Esophagus muscularis mucosa (tissue), 4 donors: ENCODE data around the gene SMG6.

ENCODE experiments used
- CTCF ChIP-seq, 3 experiments: fragments of 200-600 bp in 2 of 3; fragments of 450-650 bp in 1 of 3; sonication (generic) in 2 of 3; IDR thresholded peaks; one replicate each; pipeline ENCODE4 v1.5.1; 2017 to 2019; ENCODE audit warnings: antibody characterized with exemption in 3 of 3, mild to moderate bottlenecking in 2 of 3, moderate library complexity in 1 of 3
- EP300 ChIP-seq: sonication (generic); formaldehyde crosslinking; IDR thresholded peaks from one replicate; pipeline ENCODE4 v1.6.1; 2017; ENCODE audit warnings: antibody characterized with exemption
- POLR2A ChIP-seq: fragments of 450-650 bp; IDR thresholded peaks from one replicate; pipeline ENCODE4 v1.6.1; 2017; ENCODE audit warnings: antibody characterized with exemption, moderate library complexity, mild to moderate bottlenecking, low read depth
- POLR2AphosphoS5 ChIP-seq, 2 donors: sonication (generic); formaldehyde crosslinking; IDR thresholded peaks; one replicate each; pipeline ENCODE4 v1.6.1; 2017; ENCODE audit warnings: antibody characterized with exemption in 2 of 2

- TF ChIP-seq CTCF (IDR thresholded peaks at IDR 0.05) (no peak), POLR2AphosphoS5 (IDR thresholded peaks at IDR 0.05) (no peak), EP300 (no peak), POLR2A (no peak)
These were observed 275.9 kb downstream of the SMG6 start for GRCh38 chr17:2027528-2028233.
